Fibroblast of the aortic adventitia (primary cell): ENCODE data around the gene MVB12A. TPM values are rescaled to one million over a fixed set of nuclear protein-coding genes. Genes with fewer than 3 reads are reported as not detected.
A peak's percentile ranks its signal among the peaks of the same experiment; 100 is the strongest.

Experiments used
- DNase-seq: peaks from one replicate; pipeline ENCODE4 v3.0.0-alpha.2; 2010; ENCODE audit warnings: low read depth
- H3K4me3 ChIP-seq: 2 replicates; pipeline ENCODE4 v1.5.1; 2011; ENCODE audit warnings: low read depth, mild to moderate bottlenecking, control low read depth, low read length, moderate library complexity
- total RNA-seq: library from RNA; depleted of rRNA; stranded (reverse); fragments of >200 nt; gene quantifications from 2 replicates; pipeline ENCODE4 v1.2.3, GENCODE V29; 2012; ENCODE audit warnings: low replicate concordance
- TF ChIP-seq, protein P1 (sequence below): IDR thresholded peaks from 2 replicates; pipeline ENCODE4 v1.5.1; 2011; ENCODE audit warnings: mild to moderate bottlenecking, low read length, control low read depth, inconsistent platforms; ENCODE audit not compliant: insufficient read depth

MVB12A gene
- total RNA-seq = 44.7 and 47.5 TPM in 2 replicates

GRCh38 chr19:17419621-17420474 is at the start of gene MVB12A:
Gene MVB12A (plus strand): TSS chr19:17420047. CDS start chr19:17420136, 89 bp downstream.
- DNase-seq = peak; percentile 99
- TF ChIP-seq, protein P1, sequence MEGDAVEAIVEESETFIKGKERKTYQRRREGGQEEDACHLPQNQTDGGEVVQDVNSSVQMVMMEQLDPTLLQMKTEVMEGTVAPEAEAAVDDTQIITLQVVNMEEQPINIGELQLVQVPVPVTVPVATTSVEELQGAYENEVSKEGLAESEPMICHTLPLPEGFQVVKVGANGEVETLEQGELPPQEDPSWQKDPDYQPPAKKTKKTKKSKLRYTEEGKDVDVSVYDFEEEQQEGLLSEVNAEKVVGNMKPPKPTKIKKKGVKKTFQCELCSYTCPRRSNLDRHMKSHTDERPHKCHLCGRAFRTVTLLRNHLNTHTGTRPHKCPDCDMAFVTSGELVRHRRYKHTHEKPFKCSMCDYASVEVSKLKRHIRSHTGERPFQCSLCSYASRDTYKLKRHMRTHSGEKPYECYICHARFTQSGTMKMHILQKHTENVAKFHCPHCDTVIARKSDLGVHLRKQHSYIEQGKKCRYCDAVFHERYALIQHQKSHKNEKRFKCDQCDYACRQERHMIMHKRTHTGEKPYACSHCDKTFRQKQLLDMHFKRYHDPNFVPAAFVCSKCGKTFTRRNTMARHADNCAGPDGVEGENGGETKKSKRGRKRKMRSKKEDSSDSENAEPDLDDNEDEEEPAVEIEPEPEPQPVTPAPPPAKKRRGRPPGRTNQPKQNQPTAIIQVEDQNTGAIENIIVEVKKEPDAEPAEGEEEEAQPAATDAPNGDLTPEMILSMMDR = no peak
- peak within 1 kb of the TSS; percentile 90 for H3K4me3 ChIP-seq

GRCh38 chr19:17376935-17377600 is 42.8 kb upstream of the MVB12A start, which contains the start of gene PLVAP:
Gene PLVAP (minus strand): TSS chr19:17377342. CDS start chr19:17377288, 54 bp downstream.
- TF ChIP-seq, protein P1 = peak; percentile 7
- DNase-seq = no peak
- no peak within 1 kb of the TSS for H3K4me3 ChIP-seq

DNA sequence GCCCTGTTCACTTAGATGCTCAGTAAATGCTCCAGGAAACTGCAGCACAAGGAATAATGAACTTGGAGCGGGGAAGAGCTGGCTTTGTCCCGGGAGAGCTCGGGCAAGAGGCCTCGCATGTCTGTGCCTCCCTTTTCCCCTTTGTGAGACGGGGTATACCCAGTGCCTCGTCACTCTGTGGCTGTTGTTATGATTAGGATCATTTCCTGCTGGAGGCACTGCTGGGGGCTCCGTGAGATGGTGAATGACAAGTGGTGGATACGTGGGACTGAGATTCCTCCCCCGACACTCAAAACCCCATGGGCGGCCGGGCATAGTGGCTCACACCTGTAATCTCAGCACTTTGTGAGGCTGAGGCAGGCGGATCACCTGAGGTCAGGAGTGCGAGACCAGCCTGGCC is 41.6 kb upstream of the MVB12A start:
- DNase-seq = no peak
- TF ChIP-seq, protein P1 = no peak
- no peak overlapping the region for H3K4me3 ChIP-seq

- no peak overlapping the region for H3K4me3 ChIP-seq
- TF ChIP-seq, protein P1 = no peak
- DNase-seq = no peak
These were observed 40.6 kb upstream of the MVB12A start for GRCh38 chr19:17379221-17379631.

- TF ChIP-seq, protein P1 = no peak
- no peak for DNase-seq
- H3K4me3 ChIP-seq = no peak overlapping the region
These were observed 39.3 kb upstream of the MVB12A start for GRCh38 chr19:17380426-17381138.

DNA sequence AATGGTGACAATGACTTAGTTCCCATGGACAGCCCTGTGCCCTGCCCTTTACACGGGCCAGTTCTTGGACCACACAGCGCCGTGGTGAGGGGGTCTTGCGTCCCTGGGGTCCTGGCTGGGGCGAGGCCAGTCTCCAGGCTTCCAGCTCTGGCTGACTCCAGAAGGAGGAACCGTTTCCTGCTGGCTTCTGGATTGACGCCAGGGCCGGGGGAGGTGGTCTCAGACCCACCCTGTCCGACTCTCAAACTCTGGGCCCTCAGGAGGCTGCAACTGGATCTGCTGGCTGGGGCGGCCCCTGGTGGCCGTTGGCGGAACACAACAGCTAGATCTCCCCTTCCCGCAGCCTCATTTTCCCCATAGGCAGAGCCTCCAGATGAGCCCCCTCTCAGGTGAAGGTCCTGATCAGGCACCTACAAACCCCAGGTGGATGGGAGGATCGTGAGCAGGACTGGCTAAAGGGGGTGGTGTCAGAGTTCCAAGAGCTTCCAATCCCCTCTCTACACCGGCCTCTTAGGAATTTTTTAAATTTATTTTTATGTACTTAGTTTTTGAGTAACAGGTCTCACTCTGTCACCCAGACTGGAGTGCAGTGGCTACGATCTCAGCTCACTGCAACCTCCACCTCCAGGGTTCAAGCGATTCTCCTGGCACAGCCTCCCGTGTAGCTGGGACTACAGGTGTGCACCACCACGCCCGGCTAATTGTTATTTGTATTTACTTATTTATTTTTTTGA is 33.8 kb upstream of the MVB12A start:
- H3K4me3 ChIP-seq = no peak overlapping the region
- TF ChIP-seq, protein P1 = peak; percentile 97
- peak; percentile 55 for DNase-seq
